ENCODE data around the gene KCNQ5.

The KCNQ5 gene

DNA sequence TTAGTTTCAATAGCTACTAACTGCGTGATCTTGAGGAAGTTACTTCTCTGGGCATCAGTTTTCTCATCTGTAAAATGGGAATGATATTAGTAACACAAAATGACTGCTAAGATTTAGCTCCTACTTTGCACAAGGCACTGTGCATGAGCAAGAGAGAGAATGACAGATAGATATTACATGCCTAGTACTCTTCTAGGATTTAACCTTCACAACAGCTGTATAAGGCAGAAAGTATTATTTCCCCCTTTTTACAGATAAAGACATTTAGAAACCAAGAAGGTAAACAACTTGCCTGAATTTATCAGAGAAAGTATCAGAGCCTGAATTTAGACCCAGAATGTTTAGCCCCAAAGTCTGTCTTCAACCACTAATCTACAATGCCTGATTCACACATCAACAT lies 321.8 kb downstream of the KCNQ5 start:
- Histone ChIP-seq H3K27ac (no peak overlapping the region), H3K4me1 (ENCODE audit: low read depth, poor library complexity, severe bottlenecking) (peaks cover 9% of the 10 kb centered on the region), H3K27me3 (ENCODE audit: insufficient read depth, low read depth) (no peaks in the 10 kb centered on the region), H3K4me3 (IDR thresholded peaks at IDR 0.05; ENCODE audit: insufficient read depth, low read depth, low read length) (no peak overlapping the region), H3K9ac (no peak overlapping the region), H3K36me3 (ENCODE audit: insufficient read depth) (no peaks in the 10 kb centered on the region), H4K20me1 (ENCODE audit: insufficient read depth) (no peaks in the 10 kb centered on the region), H3K79me2 (ENCODE audit: insufficient read depth, low read depth) (no peaks in the 10 kb centered on the region), H2AFZ (ENCODE audit: low read depth) (no peak overlapping the region), H3K4me2 (no peak overlapping the region)
- no peak for TF ChIP-seq CTCF (conservative IDR thresholded peaks at IDR 0.05; ENCODE audit: low read depth, low read length)

DNA sequence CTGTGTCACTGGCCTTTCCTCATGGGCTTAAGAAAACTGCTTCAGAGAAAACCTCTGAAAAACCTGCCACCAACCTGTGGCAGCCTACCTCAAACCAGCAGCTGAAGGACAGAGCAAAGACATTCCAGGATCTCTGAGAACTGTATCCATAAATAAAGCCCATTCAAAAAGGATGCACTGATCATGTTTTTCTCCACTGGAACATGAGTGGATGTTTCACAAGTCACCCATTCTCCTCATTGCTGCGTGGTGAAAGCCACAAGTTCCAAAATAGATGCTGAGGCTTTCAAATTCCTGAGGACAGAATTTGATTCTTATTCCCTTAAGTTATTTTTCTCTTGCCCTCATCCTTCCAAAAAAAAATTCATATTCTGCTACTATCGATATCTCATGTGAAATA lies 322.8 kb downstream of the KCNQ5 start:
- H3K27ac ChIP-seq, result no peak overlapping the region
- H3K9ac ChIP-seq, result no peak overlapping the region
- H4K20me1 ChIP-seq (ENCODE audit: insufficient read depth), result no peaks in the 10 kb centered on the region
- TF ChIP-seq CTCF (conservative IDR thresholded peaks at IDR 0.05; ENCODE audit: low read depth, low read length), result no peak
- H3K79me2 ChIP-seq (ENCODE audit: insufficient read depth, low read depth), result no peaks in the 10 kb centered on the region
- no peak overlapping the region for H3K4me2 ChIP-seq
- H3K36me3 ChIP-seq (ENCODE audit: insufficient read depth), result no peaks in the 10 kb centered on the region
- no peak overlapping the region for H3K4me3 ChIP-seq (IDR thresholded peaks at IDR 0.05; ENCODE audit: insufficient read depth, low read depth, low read length)
- H3K4me1 ChIP-seq (ENCODE audit: low read depth, poor library complexity, severe bottlenecking), result peaks cover 9% of the 10 kb centered on the region
- H2AFZ ChIP-seq (ENCODE audit: low read depth), result no peak overlapping the region
- no peaks in the 10 kb centered on the region for H3K27me3 ChIP-seq (ENCODE audit: insufficient read depth, low read depth)

- TF ChIP-seq CTCF (conservative IDR thresholded peaks at IDR 0.05; ENCODE audit: low read depth, low read length), result no peak
- no peak overlapping the region for H3K27ac ChIP-seq
Observed at GRCh38 chr6:72946774-72947173, 324.9 kb downstream of the KCNQ5 start.

GRCh38 chr6:72947534-72947933 lies 325.7 kb downstream of the KCNQ5 start:
- Histone ChIP-seq H3K79me2 (ENCODE audit: insufficient read depth, low read depth) (no peaks in the 10 kb centered on the region), H2AFZ (ENCODE audit: low read depth) (no peak overlapping the region), H3K4me1 (ENCODE audit: low read depth, poor library complexity, severe bottlenecking) (peaks cover 9% of the 10 kb centered on the region), H4K20me1 (ENCODE audit: insufficient read depth) (no peaks in the 10 kb centered on the region), H3K27ac (no peak overlapping the region), H3K4me3 (IDR thresholded peaks at IDR 0.05; ENCODE audit: insufficient read depth, low read depth, low read length) (no peak overlapping the region), H3K4me2 (no peak overlapping the region), H3K27me3 (ENCODE audit: insufficient read depth, low read depth) (no peaks in the 10 kb centered on the region), H3K9ac (no peak overlapping the region), H3K36me3 (ENCODE audit: insufficient read depth) (no peaks in the 10 kb centered on the region)
- TF ChIP-seq CTCF (conservative IDR thresholded peaks at IDR 0.05; ENCODE audit: low read depth, low read length), result no peak

More at GRCh38 chr6:72946774-72947173, 324.9 kb downstream of the KCNQ5 start:
- no peak overlapping the region for H2AFZ ChIP-seq (ENCODE audit: low read depth)
- H3K4me3 ChIP-seq (IDR thresholded peaks at IDR 0.05; ENCODE audit: insufficient read depth, low read depth, low read length), result no peak overlapping the region
- no peaks in the 10 kb centered on the region for H3K27me3 ChIP-seq (ENCODE audit: insufficient read depth, low read depth)
- peaks cover 9% of the 10 kb centered on the region for H3K4me1 ChIP-seq (ENCODE audit: low read depth, poor library complexity, severe bottlenecking)
- H3K79me2 ChIP-seq (ENCODE audit: insufficient read depth, low read depth), result no peaks in the 10 kb centered on the region
- no peak overlapping the region for H3K4me2 ChIP-seq
- no peaks in the 10 kb centered on the region for H4K20me1 ChIP-seq (ENCODE audit: insufficient read depth)
- no peak overlapping the region for H3K9ac ChIP-seq
- no peaks in the 10 kb centered on the region for H3K36me3 ChIP-seq (ENCODE audit: insufficient read depth)
